HG02798 (cell line): ENCODE measurements around the gene EMC6.

Experiments used
- ATAC-seq: cut with Tn5 transposase; IDR thresholded peaks from one replicate; pipeline ENCODE4 v1.9.1; 2021; ENCODE audit warnings: mild to moderate bottlenecking; ENCODE audit not compliant: unreplicated experiment, poor library complexity

Gene EMC6

DNA sequence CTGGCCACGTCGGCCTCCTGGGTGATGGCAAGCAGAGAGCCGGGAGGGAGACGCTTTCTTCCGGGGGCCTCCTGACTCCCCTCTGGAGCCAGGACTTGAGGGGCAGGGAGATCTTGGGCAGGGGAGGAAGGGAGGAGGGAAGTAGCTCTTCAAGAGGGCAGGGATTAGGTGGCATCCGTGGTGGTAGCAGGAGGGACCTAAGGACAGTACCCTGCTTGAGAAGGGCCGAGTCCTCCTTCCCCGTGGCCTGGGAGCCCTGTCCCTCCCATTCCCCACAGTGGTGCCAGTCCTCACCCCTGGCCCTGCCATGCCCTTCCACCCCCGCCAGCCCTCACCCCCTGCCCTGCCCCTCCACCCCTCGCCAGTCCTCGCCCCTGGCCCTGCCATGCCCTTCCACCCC lies 12.8 kb upstream of the EMC6 start:
- ATAC-seq = no peak

DNA sequence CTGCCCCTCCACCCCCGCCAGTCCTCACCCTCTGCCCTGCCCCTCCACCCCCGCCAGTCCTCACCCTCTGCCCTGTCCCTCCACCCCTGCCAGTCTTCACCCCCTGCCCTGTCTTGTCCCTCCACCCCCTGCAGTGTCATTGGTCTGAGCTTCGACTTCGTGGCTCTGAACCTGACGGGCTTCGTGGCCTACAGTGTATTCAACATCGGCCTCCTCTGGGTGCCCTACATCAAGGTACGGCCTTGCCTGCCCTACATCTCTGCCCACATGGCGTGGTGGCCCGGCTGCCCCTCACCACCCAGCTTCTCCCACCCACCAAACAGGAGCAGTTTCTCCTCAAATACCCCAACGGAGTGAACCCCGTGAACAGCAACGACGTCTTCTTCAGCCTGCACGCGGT lies 12.3 kb upstream of the EMC6 start:
- no peak for ATAC-seq

DNA sequence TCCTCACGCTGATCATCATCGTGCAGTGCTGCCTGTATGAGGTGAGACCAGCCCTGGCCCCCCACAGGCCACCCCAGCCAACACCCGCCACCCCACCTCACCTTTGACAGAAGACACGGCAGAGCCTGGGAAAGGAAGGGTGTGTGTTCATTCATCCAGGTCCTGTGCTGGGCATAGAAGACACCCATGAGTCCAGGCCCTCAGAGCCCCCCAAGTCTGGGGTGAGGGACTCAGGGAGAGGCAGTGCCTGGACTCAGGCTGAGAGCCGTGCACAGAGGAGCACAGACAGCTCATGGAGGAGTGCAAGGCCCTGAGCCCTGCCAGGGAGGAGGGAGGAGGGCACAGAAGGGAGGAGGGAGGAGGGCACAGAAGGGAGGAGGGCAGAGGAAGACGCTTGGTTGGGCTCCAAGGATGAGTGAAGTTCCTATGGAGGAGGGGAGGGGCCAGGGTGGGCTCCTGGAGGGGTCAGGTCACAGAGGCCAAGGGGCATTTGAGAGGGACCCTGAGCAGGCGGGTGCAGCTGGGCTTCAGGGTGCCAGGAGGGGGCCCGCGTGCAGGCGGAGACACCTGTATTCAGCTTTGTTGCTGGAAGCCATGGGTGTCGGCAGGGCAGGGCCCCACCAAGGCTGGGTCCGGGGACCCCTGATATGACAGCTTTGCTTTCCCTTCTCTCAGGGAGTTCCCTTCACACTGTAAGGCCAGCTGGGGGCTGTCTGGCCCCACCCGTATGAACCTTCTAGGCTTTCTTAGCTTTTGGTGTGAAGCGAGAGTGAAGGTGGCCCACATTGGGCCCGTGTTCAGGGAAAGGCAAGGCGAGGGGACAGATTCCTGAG lies 11.6 kb upstream of the EMC6 start:
- no peak for ATAC-seq

DNA sequence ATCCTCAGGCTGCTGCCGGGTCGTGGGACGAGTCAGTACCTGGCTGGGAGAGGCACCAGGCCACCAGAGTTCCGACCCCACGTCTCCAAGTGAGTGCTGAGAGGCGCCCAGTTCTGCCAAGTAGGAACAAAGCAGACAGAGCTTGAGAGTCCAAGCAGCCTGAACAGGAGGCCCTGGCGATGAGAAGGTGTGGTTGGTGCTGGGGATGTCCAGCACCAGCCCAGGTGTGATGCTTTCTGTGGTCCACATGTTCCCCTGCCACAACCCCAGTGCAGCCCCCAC lies 11.1 kb upstream of the EMC6 start:
- no peak for ATAC-seq

DNA sequence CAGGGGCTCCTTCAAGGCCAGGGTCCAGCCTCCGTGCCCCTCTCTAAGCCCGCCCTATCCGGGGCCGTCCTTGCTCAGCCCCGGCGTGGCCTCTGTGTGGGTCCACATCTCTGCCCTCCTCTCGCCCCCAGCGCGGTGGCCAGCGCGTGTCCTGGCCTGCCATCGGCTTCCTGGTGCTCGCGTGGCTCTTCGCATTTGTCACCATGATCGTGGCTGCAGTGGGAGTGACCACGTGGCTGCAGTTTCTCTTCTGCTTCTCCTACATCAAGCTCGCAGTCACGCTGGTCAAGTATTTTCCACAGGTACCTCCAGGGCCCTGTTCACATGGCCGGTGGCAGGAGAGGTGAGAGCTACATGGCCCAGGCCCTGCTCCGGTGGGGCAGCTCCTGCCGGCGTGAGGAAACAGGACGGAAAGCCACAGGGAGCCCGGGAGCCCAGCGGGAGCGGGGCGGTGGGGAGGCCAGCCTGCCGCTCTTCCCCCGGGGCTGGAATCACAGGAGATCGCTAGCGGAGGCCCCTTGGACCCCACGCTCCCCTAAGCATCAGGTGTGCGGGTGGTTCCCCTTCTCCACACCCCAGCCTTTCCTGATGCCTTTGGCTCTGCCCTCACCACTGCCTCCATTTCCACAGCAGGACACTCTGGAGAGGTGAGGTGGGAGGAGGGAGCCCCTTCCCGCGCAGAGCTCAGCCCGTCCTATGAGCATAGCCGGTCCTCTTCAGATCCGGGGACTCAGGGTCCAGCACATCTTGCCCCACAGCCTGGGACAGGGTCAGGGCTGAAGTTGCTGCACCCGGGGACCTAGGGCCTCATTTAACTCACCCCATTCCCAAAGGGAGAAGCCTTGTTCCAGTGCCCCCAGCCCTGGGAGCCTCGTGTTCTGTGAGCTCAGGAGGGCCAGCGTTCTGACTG lies 10.5 kb upstream of the EMC6 start:
- no peak for ATAC-seq

DNA sequence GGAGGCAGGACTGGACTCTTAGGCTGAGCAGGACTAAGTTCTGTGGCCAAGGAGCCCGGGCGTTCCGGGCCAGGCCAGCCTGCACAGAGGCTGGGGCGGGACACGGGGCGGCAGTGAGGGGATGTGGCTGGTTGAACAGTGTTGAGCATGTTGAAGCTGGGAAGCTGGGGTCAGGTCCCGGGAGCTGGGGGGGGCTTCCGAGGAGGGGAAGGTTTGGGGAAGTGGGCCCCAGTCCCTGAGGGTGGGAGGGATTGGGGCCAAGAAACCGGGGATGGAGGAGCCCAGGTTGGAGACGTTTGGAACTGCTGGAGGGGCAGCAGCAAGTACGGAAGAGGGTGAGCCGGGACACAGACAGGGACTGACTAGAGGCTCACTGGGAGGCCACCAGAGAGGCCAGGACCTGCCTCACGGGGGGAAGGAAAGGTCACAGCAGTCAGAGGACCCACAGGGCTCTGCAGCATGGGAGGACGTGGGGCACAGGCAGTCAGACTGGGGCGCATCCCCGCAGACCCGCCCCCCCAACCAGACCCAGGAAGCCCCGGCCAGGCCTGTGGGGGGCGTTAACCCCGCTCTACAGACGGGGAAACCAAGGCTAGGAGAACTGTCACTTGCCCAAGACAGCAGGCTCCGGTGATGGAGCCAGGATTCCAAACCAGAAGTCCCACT lies 9.7 kb upstream of the EMC6 start:
- no peak for ATAC-seq

DNA sequence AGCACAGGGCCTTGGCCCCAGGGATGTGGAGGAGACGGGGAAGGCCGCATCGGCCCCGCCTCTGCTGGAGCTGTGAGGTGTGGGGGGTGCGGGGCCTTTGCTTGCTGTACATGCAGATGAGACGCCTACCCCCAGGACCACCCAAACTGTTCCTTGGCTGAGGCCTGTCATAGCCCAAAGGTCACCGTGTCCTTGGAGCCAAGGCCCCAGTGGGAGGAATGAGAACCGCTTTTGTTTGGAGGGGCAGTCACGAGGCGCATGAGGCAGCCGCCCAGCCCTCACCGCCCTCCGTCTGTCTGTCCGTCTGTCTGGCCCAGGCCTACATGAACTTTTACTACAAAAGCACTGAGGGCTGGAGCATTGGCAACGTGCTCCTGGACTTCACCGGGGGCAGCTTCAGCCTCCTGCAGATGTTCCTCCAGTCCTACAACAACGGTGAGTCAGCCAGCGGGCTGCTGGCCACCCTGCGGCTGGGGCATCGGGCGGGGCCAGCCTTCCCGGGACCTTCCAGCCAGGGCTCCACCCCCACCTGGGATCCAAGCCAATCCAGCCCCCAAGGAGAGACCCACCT lies 9.0 kb upstream of the EMC6 start:
- no peak for ATAC-seq

DNA sequence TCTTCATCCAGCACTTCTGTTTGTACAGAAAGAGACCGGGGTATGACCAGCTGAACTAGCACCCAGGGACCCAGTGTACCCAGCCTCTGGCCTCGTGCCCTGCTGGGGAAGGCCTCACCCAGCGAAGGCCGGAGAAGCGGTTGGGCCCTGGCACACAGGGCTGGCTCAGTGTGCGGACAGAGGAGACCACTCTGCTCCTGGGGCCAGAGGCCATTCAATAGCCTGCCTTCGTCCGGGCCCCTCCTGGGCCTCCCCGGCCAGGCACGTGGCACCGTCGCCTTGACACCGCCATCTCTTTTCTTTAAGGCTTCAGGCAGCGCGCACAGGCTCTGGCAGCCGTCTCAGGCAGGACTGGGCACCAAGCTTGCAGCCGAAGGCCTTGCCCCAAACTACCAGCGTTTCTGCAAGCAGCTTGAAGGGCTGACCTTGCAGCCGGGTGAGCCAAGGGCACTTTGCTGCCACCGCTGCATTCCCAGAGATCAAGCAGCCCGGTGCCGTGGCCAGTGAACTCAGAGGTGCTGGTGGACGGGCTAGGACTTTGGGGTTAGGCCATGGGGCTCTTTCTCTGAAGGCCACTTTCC lies 8.2 kb upstream of the EMC6 start:
- no peak for ATAC-seq

DNA sequence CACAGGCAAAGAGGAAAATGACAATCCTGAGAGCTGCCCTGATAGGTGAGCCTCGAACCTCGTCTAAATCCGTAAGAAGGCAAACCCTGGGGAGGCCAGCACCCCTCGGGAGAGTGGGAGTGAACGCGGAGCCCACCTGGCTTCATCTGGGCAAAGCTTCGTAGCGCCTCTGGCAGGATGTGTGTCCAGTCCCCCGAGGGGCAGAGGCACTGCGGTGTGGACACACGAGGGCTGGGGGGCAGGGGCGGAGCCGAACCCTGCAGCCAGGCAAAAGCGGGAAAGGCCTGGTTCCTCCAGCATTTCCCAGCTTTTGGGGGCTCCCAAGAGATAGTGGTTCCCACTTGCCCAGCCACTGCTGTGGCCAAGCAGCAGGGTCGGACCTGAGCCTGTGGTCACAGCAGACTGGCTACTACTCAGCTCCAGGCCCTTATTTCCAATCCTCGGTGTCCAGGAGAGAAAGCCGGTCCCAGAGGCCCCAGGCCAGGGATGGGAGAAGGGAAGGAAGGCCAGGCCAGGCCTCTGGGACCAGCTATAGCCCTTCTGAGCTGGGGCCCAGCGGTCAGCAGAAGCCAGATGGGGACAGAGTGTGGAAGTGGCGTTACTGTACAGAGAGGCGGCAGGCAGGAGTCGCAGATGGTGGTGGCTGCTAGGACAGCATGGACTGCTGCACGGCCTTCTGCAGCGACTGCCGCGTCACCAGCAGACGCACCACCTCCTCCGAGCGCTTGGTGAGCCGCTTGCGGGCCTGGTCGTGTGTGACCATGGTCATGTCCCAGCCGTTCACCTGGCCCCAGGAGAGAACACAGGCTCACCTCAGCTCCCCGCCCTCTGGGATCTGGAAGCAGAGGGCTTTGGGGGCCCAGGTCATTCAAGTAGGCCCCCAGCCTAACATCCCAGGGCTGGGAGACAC lies 5.3 kb upstream of the EMC6 start:
- no peak for ATAC-seq

DNA sequence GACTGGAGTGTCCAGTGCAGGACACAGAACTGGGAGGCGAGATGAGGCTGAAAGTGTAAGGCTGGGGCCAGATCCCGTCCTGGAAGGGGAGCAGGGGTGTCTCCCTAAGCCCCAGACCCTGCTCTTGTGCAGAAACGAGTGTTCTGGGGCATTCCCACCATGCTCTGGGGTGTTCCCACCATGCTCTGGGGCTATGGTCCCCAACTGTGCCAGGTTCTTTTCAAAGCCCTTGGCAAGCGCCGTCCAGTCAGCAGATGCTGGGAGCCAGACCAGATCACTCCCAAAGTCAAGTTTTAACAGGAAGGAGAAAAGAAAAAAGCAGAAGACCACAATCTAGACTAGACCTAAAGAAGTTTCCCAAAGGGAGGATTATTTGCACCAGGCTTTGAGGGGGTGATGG lies 2.8 kb upstream of the EMC6 start:
- ATAC-seq = no peak

DNA sequence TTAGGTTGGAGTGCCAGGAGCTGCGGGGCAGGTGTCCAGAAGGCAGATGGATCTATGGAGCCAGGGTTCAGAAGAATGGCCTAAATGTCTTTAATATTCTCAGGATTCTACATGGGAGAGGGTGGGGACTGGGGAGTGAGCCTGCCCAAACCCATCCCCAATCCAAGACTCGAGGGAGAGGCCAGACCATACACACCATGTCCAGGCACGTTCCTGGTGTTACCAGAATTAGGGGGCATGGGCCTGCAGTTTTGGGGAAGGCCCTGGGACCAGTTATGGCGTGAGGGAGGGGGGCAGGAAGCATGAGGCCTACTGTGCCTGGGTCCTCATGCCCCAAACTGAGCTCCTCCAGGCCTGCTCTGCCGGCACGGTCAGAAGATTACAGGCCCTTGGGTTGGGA lies 2.1 kb upstream of the EMC6 start:
- ATAC-seq = no peak

DNA sequence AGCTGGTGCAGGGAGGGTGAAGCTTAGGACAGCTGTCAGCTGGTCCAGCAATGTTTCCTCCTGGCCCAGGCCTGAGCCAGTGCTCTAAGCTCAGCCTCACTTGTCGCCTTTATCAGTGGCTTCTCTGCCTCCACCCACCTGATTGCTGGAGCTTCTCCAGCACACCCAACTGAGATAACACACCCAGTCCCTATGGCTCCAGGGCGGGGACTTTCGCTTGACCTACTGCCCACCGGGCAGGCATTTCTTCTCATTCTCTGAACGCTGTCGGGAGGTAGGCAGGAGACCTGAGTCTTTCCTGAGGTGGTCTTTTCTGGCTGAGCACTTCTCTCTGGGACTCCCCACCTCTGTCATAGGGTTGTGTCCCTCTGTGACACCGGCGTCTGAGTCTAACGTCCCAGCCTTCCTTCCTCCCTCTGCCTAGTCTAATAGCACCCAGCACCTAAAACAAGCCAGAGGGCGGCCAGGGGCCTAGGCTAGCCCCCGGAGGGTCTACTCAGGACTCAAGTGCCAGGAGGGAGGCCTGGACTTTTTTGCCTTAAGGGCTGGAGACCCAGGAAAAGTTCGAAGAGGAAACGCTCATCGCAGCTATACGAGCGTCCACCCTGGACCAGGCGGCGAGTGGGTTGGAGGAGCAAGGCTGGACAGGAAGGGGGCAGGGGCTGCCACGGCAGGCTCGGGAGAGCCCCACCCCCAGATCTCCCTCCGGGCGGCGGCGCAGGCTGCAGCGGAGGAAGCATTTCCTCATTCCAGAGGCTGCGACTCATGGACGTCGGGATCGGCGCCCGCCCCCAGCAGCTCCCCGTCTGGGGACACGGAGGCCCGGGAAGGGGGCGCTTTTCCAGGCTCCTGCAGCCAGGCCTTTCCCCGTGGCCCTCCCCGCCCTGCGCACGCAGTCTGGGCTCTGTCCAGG lies 990 bp upstream of the EMC6 start:
- ATAC-seq = peak; percentile 8

DNA sequence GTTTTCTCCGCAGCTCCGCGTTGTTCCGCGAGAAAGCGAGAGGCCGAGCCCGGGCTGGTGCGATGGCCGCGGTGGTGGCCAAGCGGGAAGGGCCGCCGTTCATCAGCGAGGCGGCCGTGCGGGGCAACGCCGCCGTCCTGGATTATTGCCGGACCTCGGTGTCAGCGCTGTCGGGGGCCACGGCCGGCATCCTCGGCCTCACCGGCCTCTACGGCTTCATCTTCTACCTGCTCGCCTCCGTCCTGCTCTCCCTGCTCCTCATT lies 404 bp downstream of the EMC6 start:
- no peak for ATAC-seq

DNA sequence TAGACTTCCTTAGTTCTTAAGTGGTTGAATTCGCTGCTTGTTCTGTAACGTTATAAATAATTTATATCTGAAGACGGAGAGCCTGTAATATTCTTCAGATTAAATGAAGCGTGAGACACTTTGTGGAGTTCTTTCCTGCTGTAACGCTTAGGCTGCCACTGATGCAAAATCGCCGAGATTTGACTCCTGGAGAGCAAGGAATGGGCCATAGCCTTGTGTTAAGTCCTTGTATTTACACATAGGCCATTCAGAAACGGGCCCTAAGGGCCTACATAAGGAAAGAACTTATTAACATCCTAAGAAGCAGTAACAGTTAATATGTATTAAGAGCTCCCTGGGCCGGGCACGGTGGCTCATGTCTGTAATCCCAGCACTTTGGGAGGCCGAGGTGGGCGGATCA lies 936 bp downstream of the EMC6 start:
- no peak for ATAC-seq

DNA sequence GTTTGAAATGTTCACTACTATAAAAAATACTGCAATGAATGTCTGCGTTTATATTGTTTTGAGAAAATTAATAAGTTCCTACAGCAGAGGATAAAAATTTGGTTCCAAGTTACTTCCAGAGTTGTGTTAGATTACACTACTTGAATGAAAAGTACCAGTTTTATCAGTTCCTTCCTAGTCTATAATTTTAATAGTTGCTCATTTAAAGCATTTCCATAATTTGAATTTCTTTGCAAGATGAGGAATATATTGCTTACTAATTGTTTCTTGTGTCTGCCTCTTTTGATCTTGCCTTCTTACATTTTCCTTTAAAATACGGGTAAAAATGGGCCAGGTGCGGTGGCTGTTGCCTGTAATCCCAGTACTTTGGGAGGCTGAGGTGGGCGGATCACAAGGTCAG lies 4.0 kb downstream of the EMC6 start:
- no peak for ATAC-seq

DNA sequence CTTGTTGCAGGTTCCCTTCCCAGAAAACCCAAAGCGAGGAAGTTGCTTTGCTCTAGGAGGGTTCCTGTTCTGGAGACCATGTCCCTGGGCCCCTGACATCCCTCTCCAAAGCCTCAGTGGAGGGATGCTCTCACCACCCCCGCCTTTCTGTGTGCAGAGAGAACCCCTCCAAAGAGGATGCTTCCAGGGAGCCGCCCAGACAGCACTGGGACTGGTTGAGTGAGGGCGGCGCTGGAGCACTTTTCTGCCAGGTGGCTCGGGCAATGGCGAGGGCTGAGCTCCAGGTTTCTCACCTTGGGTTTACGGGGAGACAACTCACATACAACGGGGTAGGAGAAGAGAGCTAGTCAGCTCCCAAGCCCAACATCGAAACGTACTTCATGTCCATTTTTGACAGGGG lies 7.3 kb downstream of the EMC6 start:
- no peak for ATAC-seq

DNA sequence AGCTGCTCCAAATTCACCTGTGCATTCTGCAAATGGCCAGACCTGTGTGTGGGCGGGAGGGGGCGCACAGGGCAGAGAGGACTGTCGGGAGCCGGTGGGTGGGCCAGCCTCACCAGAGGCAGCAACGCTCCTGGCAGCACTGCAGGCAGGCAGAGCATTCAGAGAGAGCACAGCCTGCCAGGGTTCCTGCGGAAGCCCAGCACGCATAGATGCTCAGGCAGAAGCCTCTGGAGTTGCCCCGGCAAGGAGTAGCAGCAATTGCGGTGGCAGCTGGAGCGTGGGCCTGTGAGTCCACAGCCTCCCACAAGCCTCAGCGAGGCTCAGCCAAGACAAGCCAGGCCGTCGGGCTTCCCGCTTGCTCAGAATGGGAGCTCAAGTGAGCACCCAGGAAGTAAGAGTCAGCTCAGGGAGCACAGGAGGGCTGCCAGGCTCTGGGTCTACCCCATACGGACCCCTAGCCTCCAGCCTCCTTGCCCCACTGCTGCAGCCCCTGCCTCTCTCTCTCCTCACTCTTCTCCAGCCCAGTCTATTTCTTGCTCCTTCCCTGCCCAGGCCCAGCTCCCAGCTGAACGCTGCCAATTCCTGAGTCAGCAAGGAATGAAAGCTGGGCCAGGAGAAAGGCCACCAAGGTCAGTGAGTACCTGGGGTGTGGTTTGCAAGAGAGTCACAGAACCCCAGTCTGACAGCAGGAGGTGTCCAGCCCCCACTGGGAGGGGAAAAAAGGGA lies 9.6 kb downstream of the EMC6 start:
- no peak for ATAC-seq

DNA sequence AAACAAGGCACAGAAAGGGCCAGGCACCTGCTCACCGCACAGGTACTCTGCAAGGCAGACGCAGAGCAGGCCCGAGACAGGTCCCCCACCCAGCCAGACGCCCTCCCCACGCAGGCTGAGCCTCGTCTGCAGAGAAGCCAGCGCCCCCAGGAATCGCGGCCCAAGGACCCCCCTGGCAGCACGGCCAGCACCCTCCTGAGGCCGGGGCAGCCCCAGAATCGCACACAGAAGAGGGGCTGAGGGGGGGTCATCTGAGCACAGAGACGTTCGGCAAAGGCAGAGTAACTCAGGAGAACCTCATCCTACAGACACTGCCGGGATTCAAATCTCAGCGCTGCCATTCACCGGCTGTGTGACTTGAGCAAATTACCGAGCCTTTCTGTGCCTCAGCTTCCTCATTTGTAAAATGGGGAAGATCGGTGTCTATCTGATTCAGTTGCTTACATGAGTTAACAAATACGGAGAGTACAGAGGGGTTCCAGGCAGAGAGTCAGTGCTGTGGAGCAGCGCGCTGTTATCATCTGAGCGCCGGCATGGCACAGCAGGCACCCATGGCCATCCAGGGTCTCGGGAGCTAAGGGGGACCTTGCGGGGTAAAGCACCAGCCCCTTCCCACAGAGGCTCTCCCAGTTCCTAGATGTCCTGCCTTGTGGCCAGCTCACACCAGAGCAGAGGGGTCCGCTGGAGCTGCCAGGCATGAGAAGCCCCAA lies 10.4 kb downstream of the EMC6 start:
- ATAC-seq = no peak
